Superior temporal gyrus (tissue), 1 donor: ENCODE results near the gene TMEM63B.
A peak's percentile ranks its signal among the peaks of the same experiment; 100 is the strongest.
"Not testable (repeated sequence)": the region's sequence is repeated elsewhere in the genome, so short reads cannot be mapped to it uniquely, and the experiment has no call there.

ENCODE experiments used
- DNase-seq: peaks from one replicate; pipeline ENCODE4 v3.0.0-alpha.2; 2016; ENCODE audit errors: extremely low spot score

TMEM63B gene

GRCh38 chr6:44127186-44128019 is at the start of gene TMEM63B, which contains the start of gene MRPL14:
Gene TMEM63B, plus strand, starts transcription at chr6:44127554. Its CDS starts 7,031 bp downstream, at chr6:44134585.
Gene MRPL14, minus strand, starts transcription at chr6:44127452. Its CDS starts 10,841 bp downstream, at chr6:44116611.
- peak; percentile 84 for DNase-seq

GRCh38 chr6:44078219-44078826 is 49.0 kb upstream of the TMEM63B start:
- DNase-seq = no peak

- DNase-seq = peak; percentile 90
Observed at GRCh38 chr6:44078827-44079671, 48.3 kb upstream of the TMEM63B start.

GRCh38 chr6:44079672-44080071 is 47.7 kb upstream of the TMEM63B start:
- no peak for DNase-seq

- DNase-seq = no peak
Observed at GRCh38 chr6:44080561-44081521, 46.5 kb upstream of the TMEM63B start.

- DNase-seq = no peak
Observed at GRCh38 chr6:44081753-44082152, 45.6 kb upstream of the TMEM63B start.

- DNase-seq = no peak
Observed at GRCh38 chr6:44082872-44083321, 44.5 kb upstream of the TMEM63B start.

GRCh38 chr6:44084231-44085014 is 42.9 kb upstream of the TMEM63B start:
- no peak for DNase-seq

- no peak for DNase-seq
Observed at GRCh38 chr6:44085219-44085618, 42.1 kb upstream of the TMEM63B start.

- no peak for DNase-seq
Observed at GRCh38 chr6:44086931-44087574, 40.3 kb upstream of the TMEM63B start.

- DNase-seq = no peak
Observed at GRCh38 chr6:44087623-44088022, 39.7 kb upstream of the TMEM63B start.

- no peak for DNase-seq
Observed at GRCh38 chr6:44088827-44089590, 38.3 kb upstream of the TMEM63B start.

- DNase-seq = no peak
Observed at GRCh38 chr6:44090465-44090864, 36.9 kb upstream of the TMEM63B start.

GRCh38 chr6:44091356-44091755 is 36.0 kb upstream of the TMEM63B start:
- DNase-seq = not testable (repeated sequence)

- no peak for DNase-seq
Observed at GRCh38 chr6:44091981-44092884, 35.1 kb upstream of the TMEM63B start.

GRCh38 chr6:44093066-44093465 is 34.3 kb upstream of the TMEM63B start:
- no peak for DNase-seq

GRCh38 chr6:44093750-44094402 is 33.5 kb upstream of the TMEM63B start:
- DNase-seq = no peak
